Measurements from ENCODE around the gene TBC1D1. TPM values are rescaled to one million over a fixed set of nuclear protein-coding genes. Genes with fewer than 3 reads are reported as not detected.

TBC1D1 gene
- total RNA-seq, 2 donors from 2014 or later, result 139 to 220 TPM

GRCh38 chr4:38141808-38142500, 251.1 kb downstream of the TBC1D1 start:
- TF ChIP-seq, protein P1, sequence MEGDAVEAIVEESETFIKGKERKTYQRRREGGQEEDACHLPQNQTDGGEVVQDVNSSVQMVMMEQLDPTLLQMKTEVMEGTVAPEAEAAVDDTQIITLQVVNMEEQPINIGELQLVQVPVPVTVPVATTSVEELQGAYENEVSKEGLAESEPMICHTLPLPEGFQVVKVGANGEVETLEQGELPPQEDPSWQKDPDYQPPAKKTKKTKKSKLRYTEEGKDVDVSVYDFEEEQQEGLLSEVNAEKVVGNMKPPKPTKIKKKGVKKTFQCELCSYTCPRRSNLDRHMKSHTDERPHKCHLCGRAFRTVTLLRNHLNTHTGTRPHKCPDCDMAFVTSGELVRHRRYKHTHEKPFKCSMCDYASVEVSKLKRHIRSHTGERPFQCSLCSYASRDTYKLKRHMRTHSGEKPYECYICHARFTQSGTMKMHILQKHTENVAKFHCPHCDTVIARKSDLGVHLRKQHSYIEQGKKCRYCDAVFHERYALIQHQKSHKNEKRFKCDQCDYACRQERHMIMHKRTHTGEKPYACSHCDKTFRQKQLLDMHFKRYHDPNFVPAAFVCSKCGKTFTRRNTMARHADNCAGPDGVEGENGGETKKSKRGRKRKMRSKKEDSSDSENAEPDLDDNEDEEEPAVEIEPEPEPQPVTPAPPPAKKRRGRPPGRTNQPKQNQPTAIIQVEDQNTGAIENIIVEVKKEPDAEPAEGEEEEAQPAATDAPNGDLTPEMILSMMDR (IDR thresholded peaks at IDR 0.05), result no peak
- H3K4me3 ChIP-seq, result no peak overlapping the region
- H3K27me3 ChIP-seq, result no peaks in the 10 kb centered on the region
- H3K9me3 ChIP-seq, result no peaks in the 10 kb centered on the region
- peak overlapping the region in 1 of 2 donors; percentile 49 for H3K27ac ChIP-seq
- peaks cover 29% of the 10 kb centered on the region for H3K36me3 ChIP-seq
- DNase-seq (ENCODE audit: low spot score), result peak; percentile 67
- H3K4me1 ChIP-seq, result peaks cover 0 to 16% of the 10 kb centered on the region in 2 donors

GRCh38 chr4:38144031-38144430, 253.1 kb downstream of the TBC1D1 start:
- Histone ChIP-seq H3K4me3 (no peak overlapping the region), H3K9me3 (no peaks in the 10 kb centered on the region), H3K27ac (peak overlapping the region in 1 of 2 donors; percentile 9), H3K27me3 (no peaks in the 10 kb centered on the region), H3K36me3 (peaks cover 18% of the 10 kb centered on the region), H3K4me1 (peaks cover 0 to 16% of the 10 kb centered on the region in 2 donors)
- DNase-seq (ENCODE audit: low spot score), result no peak
- TF ChIP-seq, protein P1 (IDR thresholded peaks at IDR 0.05), result no peak

DNA sequence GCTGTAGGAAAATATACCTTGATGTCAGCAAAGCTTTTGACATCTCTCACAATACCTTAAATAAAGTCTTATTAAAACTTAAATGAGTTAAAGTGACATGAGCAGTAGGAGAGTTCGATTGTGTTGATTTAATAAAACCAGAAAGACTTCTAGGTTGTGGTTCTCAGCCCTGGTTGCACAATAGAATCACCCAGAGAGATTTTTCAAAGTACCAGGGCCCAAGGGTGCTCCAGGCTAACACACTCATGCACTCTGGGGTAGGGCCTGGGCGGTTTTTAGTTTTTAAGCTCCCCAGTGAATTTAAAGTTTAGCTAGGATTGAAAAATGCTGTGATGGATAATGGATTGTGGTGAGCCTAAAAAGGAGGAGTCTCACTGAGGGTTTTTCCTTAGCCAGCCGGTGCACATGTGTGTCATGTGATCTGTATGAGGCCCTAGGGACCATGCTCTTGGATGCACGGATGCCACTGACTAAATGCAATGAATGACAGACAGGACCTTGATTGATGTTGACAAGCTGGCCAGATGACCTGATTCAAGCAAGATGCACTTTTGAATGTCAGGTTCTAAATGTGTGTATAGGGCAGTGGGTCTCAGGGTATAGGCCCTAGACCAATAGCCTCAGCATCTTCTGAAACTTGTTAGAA, 254.3 kb downstream of the TBC1D1 start:
- DNase-seq (ENCODE audit: low spot score), result no peak
- Histone ChIP-seq H3K4me1 (peaks cover 0 to 23% of the 10 kb centered on the region in 2 donors), H3K9me3 (no peaks in the 10 kb centered on the region), H3K36me3 (peaks cover 7% of the 10 kb centered on the region), H3K4me3 (no peak overlapping the region), H3K27me3 (no peaks in the 10 kb centered on the region), H3K27ac (no peak overlapping the region)
- TF ChIP-seq, protein P1 (IDR thresholded peaks at IDR 0.05), result no peak

DNA sequence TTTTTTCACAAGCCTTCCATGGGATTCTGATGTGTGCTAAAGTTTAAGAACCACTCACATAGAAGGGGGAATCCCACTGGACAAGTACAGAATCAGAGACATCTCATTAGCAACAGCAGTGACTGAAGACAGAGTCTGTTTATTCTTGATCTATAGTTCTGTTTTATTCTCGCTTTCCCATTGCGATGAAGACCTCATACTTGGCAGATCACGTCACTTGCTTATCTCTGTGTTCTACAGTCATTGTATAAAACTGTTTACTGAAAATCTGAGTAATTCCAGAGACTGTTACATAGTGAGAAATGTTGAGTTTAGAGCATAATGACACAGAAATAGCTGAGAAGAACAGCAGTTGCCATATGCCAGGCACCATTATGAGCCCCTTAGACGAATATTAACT, 254.9 kb downstream of the TBC1D1 start:
- Histone ChIP-seq H3K4me3 (no peak overlapping the region), H3K27ac (no peak overlapping the region), H3K9me3 (no peaks in the 10 kb centered on the region), H3K27me3 (no peaks in the 10 kb centered on the region), H3K4me1 (peaks cover 0 to 28% of the 10 kb centered on the region in 2 donors), H3K36me3 (peaks cover under 1% of the 10 kb centered on the region)
- TF ChIP-seq, protein P1 (IDR thresholded peaks at IDR 0.05), result no peak
- DNase-seq (ENCODE audit: low spot score), result no peak

DNA sequence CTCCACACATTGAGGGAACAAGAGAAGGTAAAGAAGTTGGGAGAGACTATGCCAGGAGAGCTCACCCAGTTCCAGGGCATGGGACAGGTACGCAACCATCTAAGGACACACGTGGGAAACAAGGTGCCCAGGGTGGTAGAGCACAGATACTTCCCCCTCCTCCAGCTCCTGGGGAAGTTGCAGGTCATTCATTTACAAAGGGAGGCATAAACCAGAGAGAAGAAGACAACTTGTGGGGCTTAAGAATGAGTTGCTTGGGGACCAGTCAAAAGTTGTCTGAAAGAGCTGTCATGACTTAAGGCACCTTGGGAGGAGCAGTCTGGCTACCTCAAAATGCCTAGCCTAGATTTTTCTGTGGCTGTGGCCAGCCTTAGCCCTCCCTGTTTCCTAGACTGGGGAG, 255.5 kb downstream of the TBC1D1 start:
- no peak for DNase-seq (ENCODE audit: low spot score)
- H3K9me3 ChIP-seq, result no peaks in the 10 kb centered on the region
- H3K27ac ChIP-seq, result no peak overlapping the region
- TF ChIP-seq, protein P1 (IDR thresholded peaks at IDR 0.05), result no peak
- no peak overlapping the region for H3K4me3 ChIP-seq
- no peaks in the 10 kb centered on the region for H3K36me3 ChIP-seq
- no peaks in the 10 kb centered on the region for H3K27me3 ChIP-seq
- peaks cover 0 to 32% of the 10 kb centered on the region in 2 donors for H3K4me1 ChIP-seq
